HG02973 (cell line): ENCODE results near the gene PDIK1L.

Experiments
- ATAC-seq: cut with Tn5 transposase; IDR thresholded peaks from one replicate; pipeline ENCODE4 v1.9.1; 2021; ENCODE audit warnings: moderate library complexity; ENCODE audit not compliant: unreplicated experiment

PDIK1L gene

GRCh38 chr1:26111530-26112406 is at the start of gene PDIK1L:
PDIK1L (plus strand) TSS chr1:26111824; CDS start chr1:26114309, 2,485 bp downstream.
- ATAC-seq: peak; percentile 67

GRCh38 chr1:26064553-26064952 is 47.1 kb upstream of the PDIK1L start:
- ATAC-seq: no peak

- no peak for ATAC-seq
Observed at GRCh38 chr1:26066160-26066559, 45.5 kb upstream of the PDIK1L start.

- ATAC-seq: no peak
Observed at GRCh38 chr1:26066857-26067256, 44.8 kb upstream of the PDIK1L start.

GRCh38 chr1:26067432-26067911 is 44.2 kb upstream of the PDIK1L start, which contains the start of gene TRIM63:
TRIM63 (minus strand) TSS chr1:26067630; CDS start chr1:26067494, 136 bp downstream.
- no peak for ATAC-seq

- no peak for ATAC-seq
Observed at GRCh38 chr1:26069941-26070295, 41.7 kb upstream of the PDIK1L start.

GRCh38 chr1:26070296-26070962 is 41.2 kb upstream of the PDIK1L start:
- ATAC-seq: no peak

- no peak for ATAC-seq
Observed at GRCh38 chr1:26070963-26071342, 40.7 kb upstream of the PDIK1L start.

- ATAC-seq: no peak
Observed at GRCh38 chr1:26072305-26072704, 39.3 kb upstream of the PDIK1L start.

- no peak for ATAC-seq
Observed at GRCh38 chr1:26075421-26076144, 36.0 kb upstream of the PDIK1L start.

GRCh38 chr1:26077524-26077923 is 34.1 kb upstream of the PDIK1L start:
- no peak for ATAC-seq

- no peak for ATAC-seq
Observed at GRCh38 chr1:26078286-26079177, 33.1 kb upstream of the PDIK1L start.

GRCh38 chr1:26079178-26079563 is 32.5 kb upstream of the PDIK1L start:
- no peak for ATAC-seq

GRCh38 chr1:26079960-26080814 is 31.4 kb upstream of the PDIK1L start:
- ATAC-seq: no peak

GRCh38 chr1:26081267-26082019 is 30.2 kb upstream of the PDIK1L start:
- no peak for ATAC-seq

- no peak for ATAC-seq
Observed at GRCh38 chr1:26082020-26082350, 29.6 kb upstream of the PDIK1L start.

GRCh38 chr1:26083208-26083607 is 28.4 kb upstream of the PDIK1L start:
- no peak for ATAC-seq

- no peak for ATAC-seq
Observed at GRCh38 chr1:26084091-26084561, 27.5 kb upstream of the PDIK1L start.

GRCh38 chr1:26084844-26085243 is 26.8 kb upstream of the PDIK1L start:
- ATAC-seq: no peak
